NB4 (cell line): Measurements from ENCODE around the gene DKK3.

Experiments
- DNase-seq: peaks from one replicate; pipeline ENCODE4 v3.0.0; 2010; ENCODE audit warnings: low read depth
- H3K4me3 ChIP-seq: one replicate; pipeline ENCODE4 v1.5.1; 2011; ENCODE audit warnings: mild to moderate bottlenecking, low read depth, low read length, moderate library complexity
- CTCF ChIP-seq: IDR thresholded peaks from one replicate; pipeline ENCODE4 v1.5.1; 2012; ENCODE audit warnings: low read depth, low read length
- MAX ChIP-seq: IDR thresholded peaks from 2 replicates; pipeline ENCODE4 v1.6.1; 2011; ENCODE audit warnings: low read depth, low read length
- MYC ChIP-seq: IDR thresholded peaks from 2 replicates; pipeline ENCODE4 v1.6.1; 2011; ENCODE audit warnings: low read depth, low read length
- POLR2A ChIP-seq: IDR thresholded peaks from 2 replicates; pipeline ENCODE4 v1.6.1; 2011; ENCODE audit warnings: mild to moderate bottlenecking; ENCODE audit not compliant: insufficient read length; ENCODE audit errors: extremely low read depth

Gene DKK3

DNA sequence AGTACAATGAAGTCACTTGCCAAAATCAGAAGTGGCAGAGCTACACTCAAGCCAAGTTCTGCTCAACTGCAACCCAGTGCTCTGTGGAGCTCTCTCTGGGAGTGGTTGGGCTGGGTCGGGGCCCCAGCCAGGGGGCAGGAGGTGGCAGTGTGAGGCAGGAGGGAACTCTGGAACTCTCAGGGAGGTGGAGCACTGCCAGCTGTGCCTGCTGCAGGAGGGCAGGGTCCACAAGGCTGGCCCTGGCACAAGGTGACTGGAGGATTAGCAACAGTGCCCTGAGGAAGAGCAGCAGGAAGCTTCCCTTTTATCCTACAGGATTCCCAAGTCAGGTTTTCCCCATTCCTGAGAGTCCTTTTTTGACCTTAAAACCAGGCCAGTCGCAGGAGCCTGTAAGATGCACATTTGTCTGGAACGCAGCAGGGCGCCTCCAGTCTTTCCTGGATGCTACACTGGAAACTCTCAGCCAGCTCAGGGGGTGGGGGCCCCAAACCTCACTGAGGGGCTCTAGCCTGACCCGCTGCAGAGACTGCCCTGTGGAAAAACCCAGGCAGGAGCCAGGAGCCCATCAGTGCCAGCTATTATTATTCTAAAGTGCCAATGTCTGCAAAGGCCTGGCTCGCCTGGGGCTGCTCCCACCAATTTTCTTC, 31.8 kb downstream of the DKK3 start:
- TF ChIP-seq CTCF (no peak), MYC (no peak), POLR2A (no peak), MAX (no peak)
- no peak overlapping the region for H3K4me3 ChIP-seq
- DNase-seq, result no peak

- TF ChIP-seq MYC, result no peak
- no peak for TF ChIP-seq MAX
- DNase-seq, result no peak
- no peak overlapping the region for H3K4me3 ChIP-seq
Observed at GRCh38 chr11:11975201-11976092, 33.0 kb downstream of the DKK3 start.

- TF ChIP-seq POLR2A (no peak), CTCF (no peak), MAX (no peak), MYC (no peak)
- DNase-seq, result no peak
- H3K4me3 ChIP-seq, result no peak overlapping the region
Observed at GRCh38 chr11:11973866-11974265, 34.6 kb downstream of the DKK3 start.

GRCh38 chr11:11973361-11973800, 35.0 kb downstream of the DKK3 start:
- no peak for DNase-seq
- no peak overlapping the region for H3K4me3 ChIP-seq
- no peak for TF ChIP-seq POLR2A
- TF ChIP-seq CTCF, result no peak
- no peak for TF ChIP-seq MYC
- TF ChIP-seq MAX, result no peak

DNA sequence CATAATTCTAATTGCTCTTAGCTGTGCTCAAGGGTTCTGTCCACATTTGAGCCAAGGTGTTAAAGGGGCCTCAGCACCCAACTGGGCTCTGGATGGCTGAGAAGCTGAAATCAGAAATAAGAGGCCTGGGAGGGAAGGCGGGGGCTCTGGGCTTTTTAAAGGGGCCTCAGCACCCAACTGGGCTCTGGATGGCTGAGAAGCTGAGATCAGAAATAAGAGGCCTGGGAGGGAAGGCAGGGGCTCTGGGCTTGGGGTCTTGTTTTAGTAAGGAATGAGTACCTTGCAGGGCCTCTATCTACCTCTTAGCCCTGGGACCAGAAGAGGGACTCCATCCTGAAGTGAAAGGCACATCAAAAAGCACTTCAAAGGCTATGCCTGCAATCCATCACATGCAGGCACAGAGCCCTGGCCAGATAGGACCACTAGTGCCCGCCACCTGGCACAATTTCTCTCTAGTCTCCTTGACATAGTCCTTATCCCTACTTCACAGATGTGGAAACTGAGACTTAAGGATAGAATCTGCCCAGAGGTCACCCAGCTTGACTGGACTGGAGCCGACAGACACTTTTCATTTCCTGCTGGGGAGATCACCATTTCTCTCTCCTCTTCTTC, 35.6 kb downstream of the DKK3 start:
- no peak overlapping the region for H3K4me3 ChIP-seq
- TF ChIP-seq MAX, result no peak
- no peak for TF ChIP-seq POLR2A
- TF ChIP-seq MYC, result no peak
- no peak for TF ChIP-seq CTCF
- no peak for DNase-seq

GRCh38 chr11:11971906-11972547, 36.4 kb downstream of the DKK3 start:
- no peak for DNase-seq
- H3K4me3 ChIP-seq, result no peak overlapping the region
- no peak for TF ChIP-seq CTCF
- TF ChIP-seq MYC, result no peak
- TF ChIP-seq MAX, result no peak
- TF ChIP-seq POLR2A, result no peak
